HG03066 (cell line): ENCODE results near the gene IL25.
"Not testable (repeated sequence)": the region's sequence is repeated elsewhere in the genome, so short reads cannot be mapped to it uniquely, and the experiment has no call there.

Experiments
- ATAC-seq: cut with Tn5 transposase; IDR thresholded peaks from one replicate; pipeline ENCODE4 v1.9.1; 2021; ENCODE audit warnings: low read depth; ENCODE audit not compliant: unreplicated experiment

Gene IL25

DNA sequence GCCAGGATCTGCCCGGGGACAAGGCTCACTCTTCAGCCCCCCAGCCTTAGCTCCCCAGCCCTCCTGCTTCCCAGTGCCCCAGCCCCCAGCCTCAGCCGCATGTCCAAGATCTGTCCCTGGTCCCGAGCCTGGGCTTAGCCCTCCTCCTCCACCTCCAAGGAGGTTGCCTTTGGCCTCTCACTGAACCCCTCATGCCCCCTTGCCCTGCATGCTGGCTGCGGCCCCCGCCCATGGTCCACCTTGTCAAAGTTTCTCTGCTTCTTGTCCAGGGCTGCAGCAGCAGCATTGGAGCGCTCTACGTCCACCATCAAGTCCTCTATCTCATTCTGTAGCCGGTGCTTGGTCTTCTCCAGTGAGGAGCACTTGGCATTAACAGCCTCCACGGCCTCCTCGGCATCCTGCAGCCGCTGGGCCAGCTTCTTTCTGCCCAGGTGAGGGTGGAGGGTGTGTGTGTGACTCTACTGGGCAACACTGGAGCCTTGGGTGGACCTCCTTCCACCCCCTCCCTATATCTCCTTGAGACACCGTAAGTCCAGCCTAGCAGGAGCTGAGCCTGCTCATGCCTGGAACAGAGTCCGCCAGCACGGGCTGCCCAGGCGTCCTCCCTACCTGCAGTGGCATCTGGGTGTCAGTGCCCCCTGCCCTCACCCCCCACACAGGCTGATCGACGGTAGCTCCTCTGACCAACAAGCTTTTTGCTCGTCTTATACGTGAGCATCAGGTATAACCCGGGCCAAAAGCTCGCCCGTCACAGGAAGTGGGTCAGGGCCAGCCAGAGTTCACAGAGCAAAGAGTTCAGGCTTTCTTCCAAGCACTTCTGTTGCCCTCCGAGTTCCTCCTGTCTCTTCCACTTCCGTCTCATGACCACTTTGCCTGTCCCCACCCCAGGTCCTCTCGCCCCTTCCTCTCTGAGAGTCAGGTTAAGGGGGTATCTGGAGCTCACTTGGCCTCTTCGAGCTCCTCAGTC is 15.6 kb downstream of the IL25 start:
- ATAC-seq = no peak

DNA sequence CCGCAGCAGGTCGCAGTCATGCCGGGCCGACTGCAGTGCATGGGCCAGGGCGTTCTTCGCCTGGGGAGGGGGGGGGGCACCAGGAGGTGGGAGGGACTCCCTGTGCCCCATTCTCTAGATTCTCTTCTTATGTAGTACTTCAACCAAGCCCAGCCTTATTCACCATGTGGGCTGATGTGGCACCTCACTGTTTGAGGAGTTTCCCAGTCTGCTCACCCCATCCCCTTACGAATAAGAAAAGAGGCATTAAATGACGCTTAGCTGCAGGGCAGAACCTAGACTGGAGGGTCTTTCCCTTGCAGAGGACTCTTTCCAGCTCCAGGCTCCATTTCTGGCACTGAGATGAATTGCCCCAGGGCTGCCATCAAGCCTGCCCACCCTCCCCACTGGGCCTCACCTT is 16.4 kb downstream of the IL25 start:
- ATAC-seq = no peak

DNA sequence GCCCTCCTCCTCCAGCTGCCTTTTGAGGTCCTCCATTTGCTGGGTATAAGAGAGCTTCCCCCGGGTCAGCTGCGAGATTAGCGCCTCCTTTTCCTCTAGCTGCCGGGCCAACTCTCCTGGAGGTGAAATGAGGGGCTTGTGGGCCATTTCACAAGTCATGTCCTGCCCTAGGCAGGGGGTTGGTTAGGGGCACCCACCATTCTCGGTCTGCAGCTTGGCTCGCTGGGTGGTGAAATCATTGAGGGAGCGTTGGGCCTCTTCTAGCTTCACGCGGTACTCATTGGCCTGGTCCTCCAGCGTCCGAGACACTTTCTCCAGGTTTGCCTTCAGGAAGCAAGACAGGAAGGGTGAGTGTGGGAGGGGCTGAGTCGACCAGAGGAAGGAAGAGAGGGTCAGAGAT is 16.8 kb downstream of the IL25 start:
- ATAC-seq = no peak

DNA sequence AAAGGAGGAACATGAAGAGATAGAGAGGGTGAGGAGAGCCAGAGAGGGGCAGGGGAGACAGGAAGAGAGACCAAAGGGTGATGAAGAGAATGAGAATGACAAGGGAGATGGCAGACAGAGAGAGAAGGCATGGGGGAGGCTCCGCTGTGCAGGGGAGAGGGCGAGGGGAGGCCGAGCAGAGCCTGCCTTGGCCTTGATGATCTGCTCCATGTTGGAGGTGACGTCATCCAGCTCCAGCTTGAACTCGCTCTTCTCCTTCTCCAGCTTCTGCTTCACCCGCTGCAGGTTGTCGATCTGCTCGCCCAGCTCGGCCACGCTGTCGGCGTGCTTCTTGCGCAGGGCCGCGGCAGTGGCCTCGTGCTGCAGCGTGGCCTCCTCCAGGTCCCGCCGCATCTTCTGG is 17.3 kb downstream of the IL25 start:
- ATAC-seq = not testable (repeated sequence)

DNA sequence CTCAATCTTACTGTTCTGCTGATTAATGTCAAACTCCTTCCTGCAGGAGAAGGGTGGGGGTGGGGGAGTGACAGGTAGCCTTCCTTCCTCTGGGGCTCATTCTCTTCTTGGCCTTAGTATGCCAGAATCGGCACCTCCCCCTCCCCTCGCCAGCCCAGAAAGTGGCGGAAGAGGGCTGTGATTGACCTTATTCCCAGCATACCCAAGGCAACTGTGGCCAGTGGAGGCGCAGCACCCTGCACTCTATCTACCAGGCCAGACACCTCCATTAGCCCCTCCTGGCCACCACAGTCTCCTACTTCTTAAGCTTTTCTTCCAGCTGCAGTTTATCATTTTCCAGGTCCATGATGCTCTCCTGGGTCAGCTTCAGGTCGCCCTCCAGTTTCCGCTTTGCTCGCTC is 20.0 kb downstream of the IL25 start:
- no peak for ATAC-seq

DNA sequence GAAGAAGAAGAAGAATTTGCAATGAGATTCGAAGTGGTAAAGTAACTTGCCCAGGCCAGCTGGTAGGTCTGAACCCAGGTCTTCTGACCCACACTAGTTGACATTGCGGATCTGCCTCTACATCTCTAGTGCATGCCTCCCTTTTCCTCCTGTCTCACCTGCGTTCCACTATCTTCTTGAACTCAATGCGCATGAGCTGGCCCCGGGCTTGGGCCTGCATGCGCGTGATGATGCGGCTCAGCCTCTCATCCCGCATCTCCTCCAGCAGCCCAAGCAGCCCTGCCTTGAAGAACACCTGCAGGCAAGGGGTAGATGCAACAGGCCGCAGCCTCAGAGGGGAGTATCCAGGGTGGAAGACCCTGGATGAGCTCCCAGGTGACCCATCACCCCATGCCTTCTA is 23.5 kb downstream of the IL25 start:
- no peak for ATAC-seq

DNA sequence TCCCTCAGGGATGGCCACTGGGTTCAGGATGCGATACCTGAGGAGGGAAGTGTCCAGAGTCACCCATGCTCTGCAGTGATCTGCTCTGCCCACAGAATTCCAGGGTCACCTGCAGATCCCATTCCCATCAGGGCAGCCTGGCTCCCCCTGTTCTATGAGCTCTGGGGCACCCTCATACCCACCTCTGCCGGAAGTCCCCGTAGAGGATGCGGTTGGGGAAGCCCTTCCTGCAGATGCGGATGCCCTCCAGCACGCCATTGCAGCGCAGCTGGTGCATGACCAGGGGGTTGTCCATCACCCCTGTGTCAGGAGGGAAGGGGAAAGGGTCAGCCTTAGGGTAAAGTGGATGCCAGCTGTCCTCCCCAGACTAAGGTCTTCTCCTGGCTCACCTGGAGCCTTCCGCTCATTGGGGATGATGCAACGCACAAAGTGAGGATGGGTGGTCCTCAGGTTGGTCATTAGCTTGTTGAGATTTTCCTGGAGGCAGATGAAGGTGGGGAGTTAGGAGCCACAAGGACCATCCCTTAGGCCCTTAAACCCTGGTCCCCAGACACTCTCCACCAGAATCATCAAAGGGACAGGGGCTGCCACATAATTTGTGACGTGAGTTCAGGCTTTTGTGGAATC is 24.3 kb downstream of the IL25 start:
- no peak for ATAC-seq

DNA sequence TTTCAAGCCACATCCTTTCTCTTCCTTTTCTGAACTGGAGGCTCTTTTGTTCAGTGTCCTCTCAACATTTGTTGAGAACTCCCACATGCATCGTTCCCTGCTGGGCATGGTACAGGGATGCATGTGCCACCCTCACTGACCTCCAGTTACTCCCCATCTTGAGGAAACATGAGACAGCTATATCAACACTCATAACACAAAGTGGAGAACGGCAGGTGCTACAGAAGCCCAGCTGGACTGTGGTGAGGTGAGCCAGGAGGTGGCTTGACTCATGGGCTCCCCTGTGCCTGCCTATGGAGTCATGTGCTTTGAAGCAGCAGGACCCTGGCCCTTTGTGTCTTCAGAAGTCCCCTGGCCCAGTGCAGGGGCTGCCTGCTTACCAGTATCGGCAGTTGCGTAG is 25.7 kb downstream of the IL25 start:
- ATAC-seq = no peak

DNA sequence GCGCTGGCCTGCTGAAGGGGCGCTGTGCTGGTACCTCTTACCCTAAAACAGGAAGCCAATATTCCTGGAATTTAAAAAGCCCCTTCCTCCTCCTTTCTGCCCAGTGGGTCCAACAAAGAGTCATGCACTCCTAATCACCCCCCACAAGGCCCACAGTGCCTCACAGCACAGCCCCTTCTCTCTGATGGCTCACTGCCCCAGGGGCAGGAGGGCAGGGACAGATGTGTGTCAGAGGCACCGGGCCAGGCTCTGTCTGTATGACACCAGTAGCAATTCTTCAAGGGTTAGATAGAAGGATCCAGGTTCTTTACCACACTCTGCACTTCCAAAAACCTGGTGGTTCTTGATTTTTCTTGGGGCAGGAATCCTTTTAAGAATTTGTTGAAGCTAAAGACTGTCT is 26.5 kb downstream of the IL25 start:
- ATAC-seq = no peak

DNA sequence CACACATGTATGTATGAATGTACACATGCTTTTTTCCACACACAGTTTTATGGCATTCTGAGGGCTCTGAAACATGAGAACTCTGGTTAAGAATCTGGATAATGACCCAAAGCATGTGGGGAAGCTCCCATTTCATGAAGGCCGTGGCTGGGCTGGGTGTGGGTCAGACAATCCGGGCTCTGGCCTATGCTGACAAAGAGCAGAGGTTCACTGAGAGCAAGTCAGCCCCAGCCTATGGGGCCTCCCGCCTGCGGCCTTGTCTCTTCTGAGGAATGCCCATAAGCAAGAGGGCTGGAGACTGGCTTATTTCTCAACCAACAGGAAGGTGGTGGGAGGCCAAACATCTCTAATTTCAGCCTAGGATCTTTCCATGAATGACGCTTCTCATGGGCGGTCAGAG is 27.0 kb downstream of the IL25 start:
- no peak for ATAC-seq

DNA sequence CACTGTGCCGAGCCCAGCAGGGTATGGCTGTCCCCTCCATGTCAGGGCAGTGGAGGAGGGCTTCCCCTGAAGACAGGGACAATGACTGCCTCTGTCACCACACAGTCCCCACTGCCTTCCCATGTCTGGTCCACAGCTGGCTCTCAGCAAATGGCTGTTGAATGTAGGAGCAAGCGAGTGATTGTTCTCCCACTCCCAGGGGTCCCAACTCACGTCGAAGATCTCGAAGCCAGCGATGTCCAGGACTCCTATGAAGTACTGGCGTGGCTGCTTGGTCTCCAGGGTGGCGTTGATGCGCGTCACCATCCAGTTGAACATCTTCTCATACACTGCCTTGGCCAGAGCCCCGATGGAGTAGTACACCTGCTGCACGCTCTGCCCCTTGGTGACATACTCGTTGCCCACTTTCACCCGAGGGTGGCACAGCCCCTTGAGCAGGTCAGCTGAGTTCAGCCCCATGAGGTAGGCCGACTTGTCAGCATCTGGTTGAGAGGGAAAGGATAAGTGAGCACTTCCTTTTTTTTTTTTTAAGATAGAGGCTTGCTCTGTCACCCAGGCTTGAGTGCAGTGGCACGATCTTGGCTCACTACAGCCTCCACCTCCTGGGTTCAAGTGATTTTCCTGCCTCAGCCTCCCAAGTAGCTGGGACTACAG is 28.0 kb downstream of the IL25 start:
- ATAC-seq = not testable (repeated sequence)

DNA sequence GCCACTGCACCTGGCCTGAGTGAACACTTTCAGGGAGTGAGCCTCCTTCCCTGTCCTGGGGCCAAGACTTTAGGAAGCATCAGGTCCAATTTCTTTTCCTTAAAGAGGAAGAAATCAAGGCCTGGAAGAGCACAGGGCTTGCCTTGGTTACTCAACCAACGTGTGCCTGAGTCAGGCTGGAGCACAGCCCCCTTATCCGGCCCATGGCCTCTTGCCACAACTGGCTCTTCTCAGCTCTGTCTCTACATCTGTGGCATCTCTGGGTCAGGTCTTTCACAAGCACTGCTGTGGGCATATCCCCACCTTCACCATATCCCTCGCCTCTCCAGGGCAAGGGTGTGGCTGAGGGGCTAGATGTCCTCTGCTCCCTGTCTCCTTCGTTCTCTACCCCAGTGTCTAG is 28.7 kb downstream of the IL25 start:
- ATAC-seq = no peak

DNA sequence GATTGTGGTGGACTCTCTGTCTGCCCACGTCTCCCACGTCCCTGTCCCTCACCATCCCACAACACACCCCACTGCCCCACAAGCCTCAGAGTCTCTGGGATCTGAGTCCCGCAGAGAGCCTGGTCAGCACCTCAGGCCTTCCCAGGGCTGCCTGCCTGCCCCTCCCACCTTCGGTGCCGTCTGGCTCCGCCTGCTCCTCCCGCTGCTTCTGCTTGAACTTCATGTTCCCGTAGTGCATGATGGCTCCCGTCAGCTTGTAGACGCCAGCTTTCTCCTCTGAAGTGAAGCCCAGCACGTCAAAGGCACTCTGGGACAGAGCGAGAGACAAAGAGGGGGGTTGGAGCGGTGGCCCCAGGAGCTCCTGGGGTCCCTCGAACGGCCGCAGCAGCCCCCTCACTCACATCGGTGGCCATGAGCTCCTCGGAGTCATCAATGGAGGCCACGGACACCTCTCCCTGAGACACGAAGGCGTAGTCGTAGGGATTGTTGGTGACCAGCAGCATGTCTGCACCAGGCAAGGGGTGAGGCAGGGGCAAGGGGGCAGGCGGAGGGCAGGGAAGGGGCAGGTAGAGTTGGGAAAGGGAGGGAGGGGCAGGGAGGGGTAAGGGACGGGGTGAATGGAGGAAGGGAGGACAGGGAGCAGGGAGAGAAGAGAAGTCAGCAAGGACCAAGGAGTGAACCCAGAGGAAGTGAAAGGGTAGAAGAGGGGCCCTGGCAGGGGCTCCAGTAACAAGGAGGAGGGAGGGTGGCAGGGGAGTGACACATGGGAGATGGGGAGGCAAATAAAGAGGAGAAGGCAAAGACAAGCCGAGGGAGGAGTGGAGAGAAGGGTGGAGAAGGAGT is 29.9 kb downstream of the IL25 start:
- no peak for ATAC-seq

DNA sequence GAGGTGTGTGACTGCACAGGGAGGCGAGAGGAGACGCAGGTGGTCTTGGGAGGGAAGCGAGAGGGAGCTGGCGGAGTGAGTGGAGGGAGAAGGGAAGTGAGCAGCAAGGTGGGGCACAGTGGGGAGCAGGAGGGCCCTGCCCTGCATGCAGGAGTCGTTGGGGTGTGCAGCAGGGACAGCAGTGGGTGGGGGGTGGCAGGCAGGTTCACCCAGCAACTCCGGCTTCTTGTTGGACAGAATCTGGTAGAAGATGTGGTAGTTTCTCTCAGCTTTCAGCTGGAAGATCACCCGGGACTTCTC is 30.5 kb downstream of the IL25 start:
- no peak for ATAC-seq

DNA sequence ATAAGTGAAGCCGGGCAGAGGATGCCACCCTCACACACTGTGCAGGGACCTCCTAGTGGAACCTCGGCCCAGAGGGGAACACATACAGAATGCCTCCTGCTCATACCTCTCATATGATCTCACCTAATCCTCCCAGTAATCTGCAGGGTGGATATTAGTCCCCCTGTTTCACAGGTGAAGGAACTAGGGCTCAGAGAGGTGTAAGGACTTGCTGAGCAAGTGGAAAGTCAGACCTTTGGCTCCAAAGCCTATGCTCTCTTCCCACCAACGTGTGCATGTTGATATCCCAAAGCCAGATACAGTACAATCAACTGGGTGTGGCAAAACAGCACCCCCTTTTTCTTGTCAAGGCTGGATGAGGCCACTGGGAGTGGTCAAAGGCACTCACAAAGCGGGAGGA is 31.3 kb downstream of the IL25 start:
- no peak for ATAC-seq

DNA sequence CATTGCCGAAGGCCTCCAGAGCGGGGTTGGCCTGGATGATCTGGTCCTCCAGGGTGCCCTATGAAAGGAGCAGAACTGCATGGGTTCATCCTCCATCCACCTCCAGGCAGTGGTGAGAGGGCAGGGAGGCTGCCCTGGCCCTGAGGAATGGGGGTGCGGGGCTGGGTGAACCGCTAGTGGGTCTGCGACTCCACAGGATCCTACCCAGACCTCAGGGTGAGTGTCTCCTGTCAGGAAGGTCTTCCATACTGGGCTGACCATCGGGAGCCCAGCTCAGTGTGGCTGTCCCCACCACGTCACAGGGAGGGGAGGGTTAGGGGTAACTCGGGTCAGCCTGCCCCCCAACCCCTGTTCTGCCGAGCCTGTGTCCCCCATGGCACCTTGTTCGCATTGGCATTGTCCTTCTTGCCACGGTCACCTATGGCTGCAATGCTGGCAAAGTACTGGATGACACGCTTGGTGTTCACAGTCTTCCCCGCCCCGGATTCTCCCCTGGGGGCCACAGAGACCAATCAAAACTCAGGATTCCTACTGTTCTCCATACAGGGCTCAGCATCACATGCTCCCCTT is 31.8 kb downstream of the IL25 start:
- no peak for ATAC-seq

DNA sequence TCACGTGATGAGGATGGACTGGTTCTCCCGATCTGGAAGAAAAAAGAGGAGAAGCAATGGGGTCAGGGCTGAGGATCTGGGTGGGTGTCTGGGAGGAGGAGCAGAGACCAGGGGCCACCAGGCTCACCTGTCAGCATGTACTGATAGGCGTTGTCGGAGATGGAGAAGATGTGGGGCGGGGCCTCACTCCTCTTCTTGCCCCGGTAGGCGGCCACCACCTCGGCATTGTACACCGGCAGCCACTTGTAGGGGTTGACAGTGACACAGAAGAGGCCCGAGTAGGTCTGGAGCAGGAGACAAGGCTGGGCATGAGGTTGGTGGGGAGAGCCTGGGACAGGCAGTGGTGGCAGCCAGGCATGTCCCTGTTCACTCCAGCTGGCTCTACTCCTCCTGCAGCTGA is 32.5 kb downstream of the IL25 start:
- no peak for ATAC-seq

DNA sequence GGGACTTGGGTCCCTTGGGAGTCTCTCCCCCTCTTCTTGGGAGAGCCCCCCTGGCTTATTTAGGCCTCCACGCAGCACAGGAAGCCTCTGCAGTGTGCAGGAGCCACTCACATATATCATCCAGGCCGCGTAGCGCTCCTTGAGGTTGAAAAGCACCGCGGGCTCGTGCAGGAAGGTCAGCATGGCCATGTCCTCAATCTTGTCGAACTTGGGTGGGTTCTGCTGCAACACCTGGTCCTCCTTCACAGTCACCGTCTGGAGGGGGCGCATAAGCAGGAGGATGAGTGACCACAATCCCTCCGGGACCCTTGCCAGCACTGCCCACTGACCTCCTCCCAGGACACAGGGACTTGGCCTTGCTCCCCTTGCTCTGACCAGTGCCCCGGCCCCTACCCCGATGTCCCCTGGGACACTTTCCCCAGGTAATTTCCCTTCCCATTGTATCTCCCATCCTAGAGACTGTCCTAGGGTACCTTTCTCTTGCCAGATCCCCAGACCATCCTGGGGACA is 33.0 kb downstream of the IL25 start:
- no peak for ATAC-seq

DNA sequence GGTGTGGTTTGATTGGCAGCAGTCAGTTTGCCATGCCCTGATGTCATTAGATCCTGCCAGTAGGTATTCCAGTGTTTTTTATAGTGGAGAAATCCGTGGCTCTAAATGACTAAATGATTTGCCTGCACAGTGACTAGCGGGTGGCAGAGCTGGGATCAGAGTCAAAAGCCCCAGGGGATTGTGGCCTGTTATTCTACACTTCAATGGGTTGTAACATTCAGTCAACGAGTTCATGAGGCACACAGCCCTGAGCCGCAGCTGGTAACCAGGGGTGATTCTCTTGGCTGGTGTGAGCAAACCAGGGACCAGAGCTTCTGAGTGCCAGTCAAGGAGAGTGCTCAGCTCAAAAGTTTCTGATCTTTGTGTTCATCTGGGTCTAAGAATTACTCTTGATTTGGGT is 33.6 kb downstream of the IL25 start:
- ATAC-seq = no peak

DNA sequence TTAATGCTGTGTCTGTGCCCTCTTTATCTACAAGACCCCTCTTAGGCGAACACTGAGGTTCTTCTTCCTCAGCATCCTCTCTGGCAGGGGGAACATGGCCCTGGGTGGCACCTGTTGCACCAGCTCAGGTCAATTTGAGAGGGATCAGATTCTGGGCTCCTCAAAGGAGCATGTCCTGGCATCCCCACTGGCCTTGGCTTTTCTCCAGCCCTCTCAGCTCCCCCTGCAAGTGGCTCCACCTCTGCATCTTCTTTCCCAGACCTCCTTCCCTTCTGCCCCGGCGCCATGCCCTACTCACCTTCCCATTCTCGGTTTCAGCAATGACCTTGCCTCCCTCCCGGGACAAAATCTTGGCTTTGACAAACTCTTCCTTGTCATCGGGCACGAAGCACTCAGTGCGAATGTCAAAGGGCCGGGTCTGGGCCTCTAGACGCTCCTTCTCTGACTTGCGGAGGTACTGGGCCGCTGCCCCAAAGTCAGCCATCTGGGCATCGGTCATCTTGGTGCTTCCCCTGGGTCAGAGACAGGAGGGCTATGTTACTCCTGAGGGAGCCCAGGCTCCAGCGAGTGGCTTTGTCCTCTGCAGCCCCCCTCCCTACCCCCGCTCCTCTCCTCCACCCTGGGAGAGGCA is 34.2 kb downstream of the IL25 start:
- ATAC-seq = no peak
